Fibroblast of peridontal ligament (primary cell): Measurements from ENCODE around the gene DAPK2.

Experiments
- DNase-seq: peaks from one replicate; pipeline ENCODE4 v3.0.0-alpha.2; 2010; ENCODE audit errors: extremely low read depth

Gene DAPK2

GRCh38 chr15:63893866-63894661 lies 152.2 kb downstream of the DAPK2 start:
- no peak for DNase-seq

- no peak for DNase-seq
Observed at GRCh38 chr15:63892794-63893441, 153.4 kb downstream of the DAPK2 start.

- DNase-seq = no peak
Observed at GRCh38 chr15:63891768-63892133, 154.5 kb downstream of the DAPK2 start.

GRCh38 chr15:63891079-63891767 lies 155.1 kb downstream of the DAPK2 start:
- DNase-seq = peak; percentile 67

- DNase-seq = no peak
Observed at GRCh38 chr15:63890617-63891016, 155.7 kb downstream of the DAPK2 start.

- DNase-seq = no peak
Observed at GRCh38 chr15:63889831-63890230, 156.5 kb downstream of the DAPK2 start.

- no peak for DNase-seq
Observed at GRCh38 chr15:63888823-63889222, 157.5 kb downstream of the DAPK2 start.

- DNase-seq = no peak
Observed at GRCh38 chr15:63888146-63888545, 158.1 kb downstream of the DAPK2 start.

- no peak for DNase-seq
Observed at GRCh38 chr15:63887630-63888029, 158.7 kb downstream of the DAPK2 start.

GRCh38 chr15:63884953-63885352 lies 161.3 kb downstream of the DAPK2 start:
- no peak for DNase-seq

GRCh38 chr15:63881431-63881830 lies 164.9 kb downstream of the DAPK2 start:
- DNase-seq = no peak

GRCh38 chr15:63880744-63881143 lies 165.5 kb downstream of the DAPK2 start:
- DNase-seq = no peak

GRCh38 chr15:63879995-63880394 lies 166.3 kb downstream of the DAPK2 start:
- DNase-seq = no peak

GRCh38 chr15:63879211-63879610 lies 167.1 kb downstream of the DAPK2 start:
- no peak for DNase-seq

- no peak for DNase-seq
Observed at GRCh38 chr15:63877713-63878271, 168.5 kb downstream of the DAPK2 start.

GRCh38 chr15:63876085-63876662 lies 170.1 kb downstream of the DAPK2 start:
- no peak for DNase-seq

- DNase-seq = no peak
Observed at GRCh38 chr15:63874616-63875015, 171.7 kb downstream of the DAPK2 start.

GRCh38 chr15:63872759-63873510 lies 173.3 kb downstream of the DAPK2 start:
- DNase-seq = no peak

GRCh38 chr15:63870487-63871209 lies 175.6 kb downstream of the DAPK2 start:
- peak; percentile 81 for DNase-seq

GRCh38 chr15:63870043-63870394 lies 176.3 kb downstream of the DAPK2 start:
- no peak for DNase-seq
